Testis (tissue), 5 donors: ENCODE data around the gene DLX3. TPM values are rescaled to one million over a fixed set of nuclear protein-coding genes. Genes with fewer than 3 reads are reported as not detected.
"Not testable (repeated sequence)": the region's sequence is repeated elsewhere in the genome, so short reads cannot be mapped to it uniquely, and the experiment has no call there.

Source experiments
- DNase-seq: peaks from one replicate; pipeline ENCODE4 v3.0.0-alpha.2; 2019
- H3K27ac ChIP-seq, 2 donors: fragments of 200-600 bp; sonication (generic); one replicate each; pipeline ENCODE4 v1.5.1; 2019
- H3K27me3 ChIP-seq: fragments of 200-600 bp; sonication (generic); one replicate; pipeline ENCODE4 v1.5.1; 2019
- H3K36me3 ChIP-seq: fragments of 200-600 bp; sonication (generic); one replicate; pipeline ENCODE4 v1.5.1; 2017; ENCODE audit warnings: low read depth; ENCODE audit errors: missing control alignments
- H3K4me1 ChIP-seq: fragments of 200-600 bp; sonication (generic); one replicate; pipeline ENCODE4 v1.5.1; 2019
- H3K4me3 ChIP-seq, 2 donors: fragments of 200-600 bp; sonication (generic); one replicate each; pipeline ENCODE4 v1.5.1; 2017 to 2019
- H3K9me3 ChIP-seq: fragments of 200-600 bp; sonication (generic); one replicate; pipeline ENCODE4 v1.5.1; 2017
- CTCF ChIP-seq, 3 experiments: fragments of 450-650 bp in 2 of 3; fragments of 200-600 bp in 1 of 3; sonication (generic) in 1 of 3; IDR thresholded peaks; one replicate each; pipeline ENCODE4 v1.5.1; 2016 to 2019; ENCODE audit warnings: antibody characterized with exemption in 3 of 3, mild to moderate bottlenecking in 2 of 3, moderate library complexity in 1 of 3
- POLR2A ChIP-seq: fragments of 450-650 bp; IDR thresholded peaks from one replicate; pipeline ENCODE4 v1.6.1; 2017; ENCODE audit warnings: antibody characterized with exemption, mild to moderate bottlenecking, moderate library complexity
- WGBS, 2 donors: methylation state at CpG; one replicate each; pipeline ENCODE4 v1.1.5; 2018; 5-methylcytosine and 5-hydroxymethylcytosine counted together
- intact Hi-C: fragments of 100-400 bp; cut with DNase I; formaldehyde crosslinking; loops from one replicate; pipeline ENCODE4 v1.15.1; 2023; ENCODE audit warnings: low total_unique reads
- long read RNA-seq, 2 donors: transcript quantifications; one replicate each; lab custom pipeline, GENCODE V29; 2026
- polyA plus RNA-seq: library from polyadenylated mRNA; stranded (reverse); fragments of 350-450 nt; fragmentation: Illumina TruSeq; extraction: RNeasy Lipid Tissue Mini Kit (QIAGEN cat#74804); gene quantifications from one replicate; pipeline ENCODE4 v1.2.3, GENCODE V29; 2014; ENCODE audit warnings: low read depth, low replicate concordance; ENCODE audit not compliant: insufficient read depth
- total RNA-seq, 2 donors: library from RNA; depleted of rRNA; stranded (reverse); fragments of >200 nt; gene quantifications; one replicate each; pipeline ENCODE4 v1.2.3, GENCODE V29; 2016

Gene DLX3
- total RNA-seq: 1 to 10 TPM; 1.4 to 1.5 TPM
- 1.0 TPM for polyA plus RNA-seq
- long read RNA-seq, donor 1: 0 reads
- long read RNA-seq, donor 2: 0 reads

GRCh38 chr17:49995055-49995738, at the start of gene DLX3:
DLX3 (minus strand) TSS chr17:49995224; CDS start chr17:49994998, 226 bp downstream.
- peak; percentile 81 for DNase-seq
- Histone ChIP-seq H3K9me3 (no peaks in the 10 kb centered on the region), H3K27ac (no peak within 1 kb of the TSS), H3K36me3 (no peaks in the 10 kb centered on the region), H3K4me1 (peaks cover 17% of the 10 kb centered on the region), H3K4me3 (peak within 1 kb of the TSS; percentile 43 to 48), H3K27me3 (no peaks in the 10 kb centered on the region)
- WGBS, 2 donors: 2 to 5% methylated on average over 27 to 29 of the region's 29 CpGs
- TF ChIP-seq POLR2A (no peak), CTCF (IDR thresholded peaks at IDR 0.05) (no peak)
- intact Hi-C loops: loop anchor here (5.0 kb wide), 2 partner anchors 118 to 133 kb away; no protein-coding TSS in a partner anchor

- TF ChIP-seq POLR2A (no peak), CTCF (IDR thresholded peaks at IDR 0.05) (no peak)
- intact Hi-C loops: no loop called here
- no peaks in the 10 kb centered on the region for H3K9me3 ChIP-seq
- 89 to 93% methylated on average over 5 of the region's 5 CpGs for WGBS, 2 donors
- no peaks in the 10 kb centered on the region for H3K27me3 ChIP-seq
- no peak for DNase-seq
- no peaks in the 10 kb centered on the region for H3K36me3 ChIP-seq
- H3K27ac ChIP-seq: no peak overlapping the region
- H3K4me1 ChIP-seq: no peaks in the 10 kb centered on the region
- no peak overlapping the region for H3K4me3 ChIP-seq
These were observed 49.5 kb upstream of the DLX3 start for GRCh38 chr17:50044483-50044882.

GRCh38 chr17:50043290-50044148, 48.5 kb upstream of the DLX3 start:
- Histone ChIP-seq H3K9me3 (no peaks in the 10 kb centered on the region), H3K27me3 (no peaks in the 10 kb centered on the region), H3K36me3 (no peaks in the 10 kb centered on the region), H3K4me1 (no peaks in the 10 kb centered on the region), H3K27ac (no peak overlapping the region), H3K4me3 (no peak overlapping the region)
- WGBS, 2 donors: 62 to 74% methylated on average over 9 to 16 of the region's 16 CpGs
- DNase-seq: no peak
- TF ChIP-seq CTCF (IDR thresholded peaks at IDR 0.05): no peak
- TF ChIP-seq POLR2A: no peak
- intact Hi-C loops: no loop called here

- H3K9me3 ChIP-seq: no peaks in the 10 kb centered on the region
- no peak for TF ChIP-seq POLR2A
- TF ChIP-seq CTCF (IDR thresholded peaks at IDR 0.05): no peak
- no peak for DNase-seq
- no peak overlapping the region for H3K27ac ChIP-seq
- WGBS, 2 donors: 98% methylated on average over 5 of the region's 5 CpGs
- H3K36me3 ChIP-seq: no peaks in the 10 kb centered on the region
- H3K4me1 ChIP-seq: peaks cover 4% of the 10 kb centered on the region
- intact Hi-C loops: no loop called here
- H3K27me3 ChIP-seq: no peaks in the 10 kb centered on the region
- H3K4me3 ChIP-seq: no peak overlapping the region
These were observed 47.2 kb upstream of the DLX3 start for GRCh38 chr17:50042211-50042610.

- intact Hi-C loops, H3K4me1 ChIP-seq, H3K4me3 ChIP-seq, H3K9me3 ChIP-seq, DNase-seq, H3K36me3 ChIP-seq, H3K27me3 ChIP-seq, H3K27ac ChIP-seq: not testable (repeated sequence)
- 89 to 92% methylated on average over 5 of the region's 5 CpGs for WGBS, 2 donors
These were observed 45.5 kb upstream of the DLX3 start for GRCh38 chr17:50040496-50040895.
